ENCODE results near the gene CASTOR1. TPM values are rescaled to one million over a fixed set of nuclear protein-coding genes. Genes with fewer than 3 reads are reported as not detected.
A peak's percentile ranks its signal among the peaks of the same experiment; 100 is the strongest.

CASTOR1 gene
- total RNA-seq, 8 experiments from 2014 or later = 1.7 to 13.6 (median 7.0) TPM

DNA sequence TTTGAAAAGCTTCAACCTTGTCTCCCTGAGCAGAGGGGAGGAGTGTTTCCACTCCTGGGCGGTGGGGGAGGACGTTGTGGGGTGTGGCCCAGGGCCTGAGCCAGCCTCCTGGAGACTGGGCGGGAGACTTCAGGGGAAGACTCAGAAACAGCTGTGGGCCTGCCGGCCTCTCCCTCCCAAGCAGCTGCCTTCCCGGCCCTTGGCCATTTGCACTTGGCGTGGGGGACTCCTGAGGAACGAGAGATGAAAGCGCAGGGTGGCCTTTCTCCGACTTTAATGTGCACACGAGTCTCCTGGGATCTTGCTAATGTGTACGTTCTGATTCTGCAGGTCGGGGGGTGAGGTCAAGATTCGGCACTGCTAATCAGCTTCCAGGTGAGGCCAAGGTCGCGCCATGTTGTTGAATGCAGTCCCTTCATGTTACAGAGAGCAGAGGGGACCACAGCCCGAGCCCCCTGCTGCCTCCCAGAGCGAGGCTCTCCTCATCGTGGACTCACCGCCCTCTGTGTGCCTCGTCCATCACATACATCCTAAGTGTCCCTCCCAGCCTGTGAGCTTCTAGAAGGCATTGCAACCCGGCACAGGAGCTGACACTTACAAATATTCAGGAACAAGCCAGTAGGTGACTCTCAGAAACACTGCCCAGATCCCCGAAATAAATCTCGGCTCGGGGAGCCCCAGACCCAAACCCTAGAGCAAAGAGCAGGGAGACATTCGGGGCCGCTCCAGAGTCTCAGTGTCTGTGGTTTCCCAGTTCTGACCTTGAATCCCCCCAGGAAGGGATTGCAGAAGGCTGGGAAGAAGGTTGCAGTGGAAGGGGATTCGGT lies 50.4 kb downstream of the CASTOR1 start:
- in situ Hi-C loops (cut with MboI; ENCODE audit: low pct_unique_long_range_greater_than_20kb in 2 of 9, low sequenced_read_pairs in 9 of 9, unreplicated experiment in 9 of 9) = loop anchor here in 1 of 9 experiments (25.0 kb wide), 1 partner anchor 127 kb away; no protein-coding TSS in a partner anchor

DNA sequence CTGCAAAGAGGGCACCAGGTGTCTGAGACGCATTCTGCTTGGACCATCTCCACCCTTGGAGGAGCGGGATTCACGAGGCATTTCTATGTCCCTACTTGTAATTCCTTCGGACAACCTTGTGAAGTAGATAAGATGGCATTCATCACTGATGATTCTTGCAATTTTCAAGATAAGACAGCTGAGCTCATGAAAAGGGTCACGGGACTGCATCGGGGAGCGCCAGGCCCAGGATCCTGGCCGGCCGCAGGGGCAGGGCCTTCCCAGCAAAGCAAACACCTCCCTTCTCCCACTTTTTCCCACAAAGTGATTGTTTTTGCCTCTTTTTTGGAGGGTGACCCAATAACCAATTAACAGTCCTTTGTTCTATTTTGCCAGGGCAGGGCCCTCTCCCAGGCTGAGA lies 51.2 kb downstream of the CASTOR1 start:
- Histone ChIP-seq H3K4me1 (replicated peaks in 1 of 2) (peaks cover 29 to 32% of the 10 kb centered on the region in 2 donors), H3K27ac (no peak overlapping the region), H3K4me3 (no peak overlapping the region)
- 100% methylated on average over 2 to 6 of the region's 9 CpGs; no CpG with 5 or more reads in 6 of the 10 experiments for WGBS, 10 experiments
- ATAC-seq (replicated peaks in 6 of 8) = no peak
- in situ Hi-C loops (cut with MboI; ENCODE audit: low pct_unique_long_range_greater_than_20kb in 2 of 9, low sequenced_read_pairs in 9 of 9, unreplicated experiment in 9 of 9) = loop anchor here in 1 of 9 experiments (25.0 kb wide), 1 partner anchor 126 kb away; no protein-coding TSS in a partner anchor

More for the DNA sequence above, 50.4 kb downstream of the CASTOR1 start:
- Histone ChIP-seq H3K4me1 (replicated peaks in 1 of 2) (peaks cover 26 to 30% of the 10 kb centered on the region in 2 donors), H3K4me3 (no peak overlapping the region), H3K27ac (peak overlapping the region in 1 of 2 donors; percentile 3)
- peak; percentile 62 to 86 (median 78) for ATAC-seq (replicated peaks in 6 of 8)
- WGBS, 10 experiments = 33 to 82% (median 50%) methylated on average over 2 to 15 of the region's 27 CpGs; no CpG with 5 or more reads in 3 of the 10 experiments

DNA sequence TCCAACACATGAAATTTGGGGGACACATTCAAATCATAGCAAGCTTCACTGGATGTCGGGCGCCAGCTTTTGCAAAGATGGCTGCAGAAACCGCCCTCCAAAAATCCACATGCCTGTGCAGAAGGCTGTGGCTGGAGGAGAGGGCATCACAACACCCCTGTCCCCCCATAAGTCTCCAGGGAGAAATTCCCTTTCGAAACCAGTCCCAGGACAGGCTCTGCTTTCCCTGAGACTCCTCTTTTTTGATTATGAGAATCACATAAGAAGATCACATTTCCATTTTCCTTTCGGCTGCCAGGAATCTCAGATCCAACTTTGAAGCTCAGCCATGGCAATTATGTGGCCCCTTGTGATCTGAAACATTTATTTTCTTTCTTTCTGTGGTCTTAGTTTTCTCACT lies 52.4 kb downstream of the CASTOR1 start:
- H3K27ac ChIP-seq = no peak overlapping the region
- no peak for ATAC-seq (replicated peaks in 6 of 8)
- peaks cover 40% of the 10 kb centered on the region in 2 donors for H3K4me1 ChIP-seq (replicated peaks in 1 of 2)
- H3K4me3 ChIP-seq = no peak overlapping the region
- in situ Hi-C loops (cut with MboI; ENCODE audit: low pct_unique_long_range_greater_than_20kb in 2 of 9, low sequenced_read_pairs in 9 of 9, unreplicated experiment in 9 of 9) = loop anchor here in 1 of 9 experiments (25.0 kb wide), 1 partner anchor 125 kb away; no protein-coding TSS in a partner anchor
- WGBS, 10 experiments = 85 to 100% (median 93%) methylated on average over 1 to 3 of the region's 5 CpGs; no CpG with 5 or more reads in 1 of the 10 experiments

DNA sequence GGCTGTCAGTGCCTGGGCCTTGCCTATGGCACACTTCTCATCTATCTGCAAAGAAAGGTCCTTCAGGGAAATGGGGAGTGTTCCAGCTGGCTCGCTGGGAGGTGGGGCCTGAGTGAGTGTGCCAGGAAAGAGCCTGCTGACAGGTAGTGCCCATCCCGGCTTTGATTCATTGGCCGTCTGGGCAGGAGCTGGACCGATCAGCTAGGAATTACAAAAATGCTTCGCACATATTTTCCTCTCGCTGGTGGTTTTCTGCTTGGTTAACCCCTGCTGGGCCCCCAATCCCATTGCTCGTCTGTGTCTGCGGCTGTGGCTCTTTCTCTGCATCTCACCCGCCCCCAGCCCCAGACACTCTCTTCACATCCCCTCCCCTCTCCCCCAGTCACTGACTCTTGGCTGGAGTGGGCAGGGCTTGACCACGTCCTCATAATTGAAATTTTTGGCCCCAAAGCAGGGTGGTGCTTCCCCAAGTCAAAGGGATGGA lies 53.6 kb downstream of the CASTOR1 start:
- peaks cover 40% of the 10 kb centered on the region in 2 donors for H3K4me1 ChIP-seq (replicated peaks in 1 of 2)
- WGBS, 10 experiments = 60 to 100% (median 82%) methylated on average over 1 to 5 of the region's 10 CpGs; no CpG with 5 or more reads in 6 of the 10 experiments
- peak in 6 of 8 experiments; percentile 18 to 49 (median 26) for ATAC-seq (replicated peaks in 6 of 8)
- no peak overlapping the region for H3K4me3 ChIP-seq
- in situ Hi-C loops (cut with MboI; ENCODE audit: low pct_unique_long_range_greater_than_20kb in 2 of 9, low sequenced_read_pairs in 9 of 9, unreplicated experiment in 9 of 9) = loop anchor here in 1 of 9 experiments (25.0 kb wide), 1 partner anchor 123 kb away; no protein-coding TSS in a partner anchor
- H3K27ac ChIP-seq = no peak overlapping the region

Other genes starting within 250 kb of the CASTOR1 start
- gene HORMAD2, start 209.0 kb downstream of the CASTOR1 start, total RNA-seq = under 1 TPM in 3 of 8 experiments, not detected in 5; 0.11 to 0.23 (median 0.13) TPM
- 10 to 100 TPM in 2 of 8 experiments, 1 to 10 TPM in 4, under 1 TPM in 2; 0.81 to 14.8 (median 4.3) TPM for gene LIF, start 42.7 kb downstream of the CASTOR1 start, total RNA-seq
- under 1 TPM in 5 of 8 experiments, not detected in 3; 0.08 to 0.71 (median 0.23) TPM for gene OSM, start 22.7 kb downstream of the CASTOR1 start, total RNA-seq
- gene TBC1D10A, start 37.4 kb upstream of the CASTOR1 start, total RNA-seq = 10 to 100 TPM in 5 of 8 experiments, 1 to 10 TPM in 3; 5.8 to 17.8 (median 10.6) TPM
- gene SF3A1, start 67.4 kb upstream of the CASTOR1 start, total RNA-seq = 10 to 100 TPM; 20.5 to 81.4 (median 34.6) TPM
- gene CCDC157, start 67.5 kb upstream of the CASTOR1 start, total RNA-seq = 10 to 100 TPM in 1 of 8 experiments, 1 to 10 TPM in 7; 2.0 to 12.8 (median 3.9) TPM
- 10 to 100 TPM in 7 of 8 experiments, 1 to 10 TPM in 1; 9.5 to 22.9 (median 17.3) TPM for gene RNF215, start 97.9 kb upstream of the CASTOR1 start, total RNA-seq
- 10 to 100 TPM in 2 of 8 experiments, 1 to 10 TPM in 6; 2.0 to 17.3 (median 7.5) TPM for gene SEC14L2, start 107.5 kb upstream of the CASTOR1 start, total RNA-seq
- gene MTFP1, start 136.3 kb upstream of the CASTOR1 start, total RNA-seq = 10 to 100 TPM in 6 of 8 experiments, 1 to 10 TPM in 2; 4.2 to 36.6 (median 20.4) TPM
- under 1 TPM in 3 of 8 experiments, not detected in 5; 0.20 to 0.38 (median 0.35) TPM for gene SEC14L3, start 182.5 kb upstream of the CASTOR1 start, total RNA-seq
- gene SEC14L4, start 216.2 kb upstream of the CASTOR1 start, total RNA-seq = under 1 TPM in 2 of 8 experiments, not detected in 6; 0.14 to 0.24 TPM

Data from motor neuron (in vitro differentiated cells).